HK-2 (cell line): ENCODE results near the gene U2AF1L4.

Experiments used
- DNase-seq: peaks from one replicate; pipeline ENCODE4 v3.0.0-alpha.2; 2018; ENCODE audit not compliant: unreplicated experiment

The U2AF1L4 gene

GRCh38 chr19:35757231-35757748 is 12.1 kb upstream of the U2AF1L4 start:
- DNase-seq, result peak; percentile 77

GRCh38 chr19:35756377-35757230 is 11.4 kb upstream of the U2AF1L4 start, which contains the start of gene HSPB6:
TSS of gene HSPB6 (minus strand) at chr19:35757029. CDS start at chr19:35757008, 21 bp downstream.
- DNase-seq, result no peak

- no peak for DNase-seq
Measured at GRCh38 chr19:35755550-35756376, 10.5 kb upstream of the U2AF1L4 start.

DNA sequence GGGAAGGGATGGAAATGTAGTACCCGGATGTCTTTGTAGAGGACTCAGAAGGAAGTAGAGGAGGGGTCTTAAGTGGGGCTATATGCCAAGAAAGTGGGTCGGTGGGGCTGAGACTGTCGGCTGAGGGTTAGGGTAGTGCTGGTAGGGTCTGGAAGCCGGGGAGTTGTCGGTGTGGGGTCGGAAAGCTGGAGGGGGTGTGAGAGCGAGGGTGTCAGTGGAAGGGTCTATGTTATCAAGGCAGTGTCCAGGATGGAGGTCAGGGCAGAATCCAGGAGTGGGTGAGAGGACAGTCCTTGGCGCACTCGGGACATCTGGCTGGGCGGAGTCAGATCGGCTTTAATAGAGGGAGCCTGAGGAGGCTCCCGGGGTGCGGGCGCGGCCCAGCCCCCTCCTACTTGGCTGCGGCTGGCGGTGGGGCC is 9.9 kb upstream of the U2AF1L4 start:
- DNase-seq, result no peak

DNA sequence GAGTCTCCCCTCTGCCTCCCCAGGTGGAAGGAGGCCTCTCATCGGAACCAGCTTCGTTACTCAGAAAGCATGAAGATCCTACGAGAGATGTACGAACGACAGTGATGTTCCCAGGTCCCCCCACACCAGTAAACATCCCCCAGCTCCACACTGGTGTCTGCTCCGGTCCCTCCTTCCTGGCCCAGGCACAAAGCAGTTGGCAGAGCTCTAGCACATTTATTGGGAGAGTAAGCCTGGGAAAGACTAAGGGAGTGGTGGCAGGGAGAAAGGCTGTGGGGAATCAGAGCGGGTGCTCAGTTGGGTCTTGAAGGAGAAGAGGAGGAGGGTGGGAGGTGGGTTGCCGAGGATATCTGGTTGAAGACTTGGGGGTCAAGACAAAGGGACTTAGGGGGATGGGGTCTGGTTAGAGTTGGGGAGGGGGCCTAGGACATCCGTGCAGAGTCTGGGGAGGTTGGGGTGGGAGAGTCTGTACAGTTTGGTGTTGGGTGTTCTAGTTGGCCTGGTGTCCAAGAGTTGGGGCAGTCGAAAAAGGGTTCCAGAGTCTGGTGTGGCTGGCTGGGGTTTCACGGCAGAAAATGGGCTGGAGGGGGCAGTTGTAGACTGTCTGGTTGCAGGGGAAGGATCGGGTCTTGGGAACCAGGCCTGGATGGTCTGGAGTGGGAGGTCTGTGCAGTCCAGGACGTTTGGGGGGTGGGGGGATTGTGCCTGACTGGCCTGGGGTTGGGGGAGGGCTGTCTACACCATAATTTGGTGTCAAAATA is 9.3 kb upstream of the U2AF1L4 start:
- DNase-seq, result no peak

DNA sequence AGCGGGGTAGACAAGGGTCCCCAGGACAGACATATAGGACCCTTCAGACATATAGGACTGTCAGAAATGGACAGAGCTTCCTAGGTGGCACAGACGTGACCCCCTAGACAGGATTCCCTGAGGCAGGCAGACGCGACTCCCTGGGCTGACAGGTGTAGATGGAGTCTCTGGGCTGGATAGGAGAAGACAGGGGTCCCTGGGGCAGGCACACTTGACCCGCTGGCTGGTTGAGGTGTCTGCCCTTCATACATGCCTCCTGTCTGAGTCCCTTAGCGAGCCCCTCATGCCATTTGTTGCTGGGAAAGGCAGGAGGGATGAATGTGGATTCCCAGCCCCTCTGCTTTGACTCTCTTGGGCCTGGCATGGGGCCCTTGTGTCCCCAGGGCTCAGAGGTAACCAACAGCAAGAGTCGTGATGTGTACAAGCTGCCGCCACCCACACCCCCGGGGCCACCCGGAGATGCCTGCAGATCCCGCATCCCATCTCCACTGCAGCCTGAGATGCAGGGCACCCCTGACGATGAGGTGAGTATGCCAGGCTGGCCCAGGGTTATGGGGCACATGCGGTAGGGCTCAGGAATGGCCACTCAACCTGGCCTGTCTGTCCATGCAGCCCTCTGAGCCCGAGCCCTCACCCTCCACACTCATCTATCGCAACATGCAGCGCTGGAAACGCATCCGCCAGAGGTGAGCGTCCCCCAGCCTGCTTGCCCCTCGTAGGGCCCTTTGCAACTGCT is 8.6 kb upstream of the U2AF1L4 start:
- no peak for DNase-seq

DNA sequence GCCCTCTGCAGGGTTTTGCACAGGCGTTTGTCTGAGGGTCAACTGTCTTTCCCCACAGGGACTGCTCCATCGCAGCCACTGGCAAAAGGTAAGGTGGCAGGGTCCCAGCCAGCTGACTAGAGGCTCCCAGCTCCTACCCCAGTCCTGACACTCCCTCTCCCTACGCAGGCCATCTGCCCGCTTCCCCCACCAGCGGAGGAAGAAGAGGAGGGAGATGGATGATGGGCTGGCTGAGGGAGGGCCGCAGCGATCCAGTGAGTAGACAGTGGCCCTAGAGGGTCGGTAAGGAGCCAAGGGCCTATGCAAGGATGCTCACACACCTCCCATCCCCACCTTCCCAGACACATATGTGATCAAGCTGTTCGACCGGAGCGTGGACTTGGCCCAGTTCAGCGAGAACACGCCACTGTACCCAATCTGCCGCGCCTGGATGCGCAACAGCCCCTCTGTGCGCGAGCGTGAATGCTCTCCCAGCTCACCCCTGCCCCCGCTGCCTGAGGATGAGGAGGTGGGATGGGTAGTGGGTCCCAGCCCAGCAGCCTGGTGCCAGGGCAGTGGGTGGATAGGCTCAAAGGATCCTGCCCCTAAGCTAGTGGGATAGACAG is 7.6 kb upstream of the U2AF1L4 start:
- no peak for DNase-seq

DNA sequence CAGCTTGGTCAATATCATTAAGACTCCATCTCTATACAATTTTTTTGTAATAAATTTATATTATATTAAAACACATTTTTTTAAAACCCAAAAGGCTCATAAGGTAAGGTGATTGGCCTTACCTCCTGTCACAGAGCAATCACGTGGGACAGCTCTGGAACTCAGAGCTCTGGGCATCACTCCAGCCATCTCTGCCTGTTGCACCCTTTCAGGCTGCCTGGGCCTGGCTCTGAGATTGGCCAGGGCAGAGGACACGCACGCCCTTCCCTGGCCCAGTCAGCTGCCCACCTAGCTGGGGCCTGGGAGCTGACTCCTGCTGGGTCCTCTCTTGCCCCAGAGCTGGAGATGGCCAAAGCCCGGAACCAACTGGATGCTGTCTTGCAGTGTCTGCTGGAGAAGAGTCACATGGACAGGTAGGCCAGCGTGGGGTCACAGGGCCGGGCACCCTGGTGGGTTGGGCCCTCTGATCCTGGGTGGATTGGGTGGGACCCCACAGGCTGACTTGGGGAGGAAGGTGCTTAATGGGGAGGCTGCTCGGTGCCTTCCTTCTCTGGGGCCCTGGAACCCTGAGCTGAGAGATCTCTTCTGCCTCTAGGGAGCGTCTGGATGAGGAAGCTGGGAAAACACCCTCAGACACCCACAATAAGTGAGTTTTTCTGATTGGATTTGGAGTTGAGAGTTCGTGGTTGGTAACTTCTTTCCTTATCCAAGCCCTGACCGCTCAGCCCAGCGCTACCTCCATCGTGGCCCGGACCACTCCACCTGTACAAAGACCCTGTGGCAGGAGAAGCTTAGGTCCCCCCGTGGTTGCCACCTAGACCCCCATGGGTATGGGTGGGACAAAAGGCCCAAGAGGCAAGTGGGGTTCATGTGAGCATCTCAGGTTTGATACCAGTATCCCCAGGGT is 6.9 kb upstream of the U2AF1L4 start:
- DNase-seq, result no peak

DNA sequence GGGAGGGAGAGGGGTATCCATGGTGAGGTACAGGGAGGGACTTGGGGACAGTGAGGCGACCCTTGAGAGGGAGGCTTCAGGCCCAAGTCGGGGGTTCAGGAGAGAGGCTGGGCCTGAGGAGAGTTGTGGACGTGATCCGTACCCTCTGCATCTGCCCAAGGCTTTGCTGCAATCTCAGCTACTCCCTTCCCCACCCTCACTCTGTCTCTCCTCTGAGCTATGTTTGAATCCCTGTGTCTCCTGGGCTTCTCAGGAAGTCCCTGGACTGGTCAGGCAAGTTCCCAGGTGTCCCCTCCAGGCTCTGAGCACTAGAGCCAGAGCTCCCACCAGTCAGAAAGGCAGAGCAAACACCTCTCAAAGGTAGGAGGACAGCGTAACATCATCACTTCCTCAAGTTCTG is 4.9 kb upstream of the U2AF1L4 start:
- DNase-seq, result no peak

GRCh38 chr19:35748106-35749020 is 3.1 kb upstream of the U2AF1L4 start, which contains the start of gene LIN37:
TSS of gene LIN37 (plus strand) at chr19:35748576. CDS start at chr19:35748725, 149 bp downstream.
- DNase-seq, result peak; percentile 99

GRCh38 chr19:35746531-35746930 is 1.3 kb upstream of the U2AF1L4 start:
- DNase-seq, result no peak

DNA sequence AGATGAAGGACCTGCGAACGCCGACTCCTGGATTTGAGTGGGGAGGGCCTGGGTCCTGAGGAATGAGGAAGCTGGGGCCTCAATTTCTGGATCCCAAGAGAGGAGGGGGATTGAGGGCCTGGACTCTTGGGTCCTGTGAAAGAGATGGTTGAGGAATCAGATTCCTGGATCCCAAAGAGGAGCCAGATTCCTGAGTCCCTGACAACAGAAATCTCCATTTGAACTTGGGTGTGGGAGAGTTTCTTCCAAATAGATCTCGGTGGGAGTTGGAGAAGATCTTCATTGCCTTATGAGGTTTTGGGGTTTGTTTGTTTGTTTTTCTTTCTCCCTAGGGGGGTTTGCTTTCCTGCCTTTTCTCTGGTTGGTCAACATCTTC is 857 bp upstream of the U2AF1L4 start:
- no peak for DNase-seq

DNA sequence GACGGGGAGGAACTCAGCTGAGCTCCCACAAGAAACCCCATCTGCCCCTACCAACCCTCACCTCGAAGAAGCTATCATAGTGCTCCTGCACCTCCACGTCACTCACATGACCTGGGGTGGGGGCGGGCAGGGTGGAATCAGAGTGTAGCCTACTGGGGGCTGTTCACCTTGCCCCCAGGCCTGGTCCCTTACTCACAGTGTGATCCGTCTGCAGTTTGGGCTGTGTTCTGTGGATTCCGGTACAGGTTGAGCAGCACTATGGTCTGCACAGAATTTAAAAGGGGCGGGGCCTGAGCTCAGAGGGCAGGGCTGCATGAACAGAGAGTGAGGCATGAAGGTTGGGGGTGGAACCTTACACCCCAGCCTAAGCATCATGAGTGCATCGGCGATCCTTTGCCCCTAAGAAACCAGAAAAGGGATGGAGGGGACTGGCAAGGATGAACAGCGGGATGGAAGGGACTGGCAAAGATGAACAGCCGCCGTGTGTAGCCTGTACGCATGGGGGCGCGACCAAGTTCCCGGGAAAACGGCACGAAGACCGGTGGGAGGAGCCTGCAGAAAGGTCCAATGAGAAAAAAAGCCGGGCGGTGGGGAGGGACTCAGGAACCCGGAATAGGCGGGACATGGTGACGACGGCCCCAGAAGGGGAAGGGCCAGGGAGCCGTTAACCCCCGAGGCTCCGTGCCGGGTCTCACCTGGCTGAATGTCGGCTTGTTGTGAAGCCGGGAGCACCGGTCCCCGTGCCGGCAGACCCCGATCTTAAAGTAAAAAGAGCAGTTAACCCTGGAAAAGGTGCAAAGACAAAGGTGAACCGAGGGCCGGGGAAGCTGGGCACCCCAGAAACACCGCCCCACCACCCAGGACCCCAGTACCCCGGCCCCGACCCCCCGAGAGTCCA is 539 bp downstream of the U2AF1L4 start:
- DNase-seq, result peak; percentile 93

DNA sequence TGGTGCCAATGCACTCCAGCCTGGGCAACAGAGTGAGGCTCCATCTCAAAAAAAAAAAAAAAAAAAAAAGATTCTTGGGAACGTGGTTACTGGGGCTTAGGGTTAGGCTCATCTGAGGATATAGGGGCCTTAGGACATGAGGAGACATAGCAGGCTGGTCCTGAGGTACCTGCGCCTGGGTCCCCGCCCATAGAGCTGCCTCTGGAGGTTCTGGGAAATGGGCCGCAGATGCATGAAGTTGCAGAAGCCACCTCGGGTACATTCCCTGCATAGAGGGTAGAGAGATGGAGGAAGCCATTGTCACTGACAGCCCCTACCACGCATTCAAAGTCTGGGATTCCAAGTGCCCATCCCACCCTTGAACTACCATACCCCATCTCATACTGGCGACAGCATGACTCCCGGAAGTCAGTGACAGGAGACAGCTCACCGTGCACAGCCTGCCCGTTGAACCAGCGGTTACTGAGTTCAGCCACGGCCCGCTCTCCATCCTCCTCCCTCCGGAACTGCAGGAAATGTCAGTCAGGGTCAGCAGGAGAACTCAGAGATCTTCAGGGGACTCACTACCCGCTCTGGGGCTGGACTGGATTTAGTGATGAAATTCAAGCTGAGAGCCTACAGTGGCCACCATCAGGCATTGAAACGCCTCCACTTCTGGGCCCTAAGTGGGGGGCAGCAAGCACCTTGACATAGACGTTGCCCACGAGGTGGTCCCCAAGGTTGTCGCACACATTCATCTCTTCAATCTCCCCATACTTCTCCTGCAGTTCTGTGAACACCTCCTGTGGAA is 1.4 kb downstream of the U2AF1L4 start:
- DNase-seq, result no peak

GRCh38 chr19:35742121-35742724 is 3.0 kb downstream of the U2AF1L4 start, which contains the start of gene IGFLR1:
TSS of gene IGFLR1 (minus strand) at chr19:35742452. CDS start at chr19:35741180, 1,272 bp downstream.
- no peak for DNase-seq

DNA sequence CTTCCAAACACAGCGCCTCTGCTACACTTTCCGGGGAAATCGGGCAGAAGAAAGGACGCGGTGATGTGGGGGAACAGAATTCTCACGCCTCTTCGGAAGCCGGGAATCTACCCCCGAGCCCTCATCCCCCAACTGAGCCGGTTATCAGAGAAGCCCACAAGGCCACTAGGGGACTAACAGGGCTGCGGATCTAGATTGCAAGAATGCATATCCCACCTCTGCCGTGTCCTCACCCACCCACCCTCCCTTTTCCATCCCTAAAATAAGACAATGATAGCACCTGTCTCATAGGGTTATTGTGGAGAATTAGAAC is 4.1 kb downstream of the U2AF1L4 start:
- no peak for DNase-seq
